GM18861 (cell line): Measurements from ENCODE around the gene INPP4A.

Experiments
- ATAC-seq: cut with Tn5 transposase; IDR thresholded peaks from one replicate; pipeline ENCODE4 v1.9.1; 2021; ENCODE audit not compliant: unreplicated experiment

Gene INPP4A

DNA sequence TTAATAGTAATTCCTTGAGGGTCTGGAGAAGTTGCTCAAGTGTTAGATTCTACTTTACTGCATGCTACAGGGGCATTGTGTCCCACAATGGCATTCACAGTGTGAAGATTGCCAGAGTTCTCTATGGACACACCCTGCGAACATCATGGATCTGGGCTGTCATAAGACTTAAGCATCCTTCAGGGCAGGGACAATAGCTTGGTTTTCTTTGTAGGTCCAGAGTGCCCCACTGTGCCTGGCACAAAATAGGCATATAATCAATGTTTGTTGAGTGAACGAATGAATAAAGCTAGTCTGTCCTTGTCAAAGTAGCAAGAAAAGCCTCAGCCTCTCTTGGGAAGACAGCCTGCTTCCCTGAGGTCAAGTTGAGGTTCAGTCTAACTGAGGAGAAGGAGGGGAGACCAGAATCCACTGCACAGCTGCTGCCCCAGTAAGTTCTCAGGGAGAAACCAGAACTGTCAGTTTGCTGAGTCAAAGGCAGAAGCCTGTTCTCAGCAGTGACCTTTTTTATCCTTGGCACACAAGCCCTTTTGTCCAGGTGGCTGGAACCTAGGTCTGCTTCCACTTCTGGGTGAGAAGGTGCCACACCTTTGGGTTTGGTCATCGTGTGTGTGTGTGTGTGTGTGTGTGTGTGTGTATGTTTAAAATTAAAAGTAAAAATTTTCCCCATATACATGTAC is 15.0 kb downstream of the INPP4A start:
- ATAC-seq: no peak

DNA sequence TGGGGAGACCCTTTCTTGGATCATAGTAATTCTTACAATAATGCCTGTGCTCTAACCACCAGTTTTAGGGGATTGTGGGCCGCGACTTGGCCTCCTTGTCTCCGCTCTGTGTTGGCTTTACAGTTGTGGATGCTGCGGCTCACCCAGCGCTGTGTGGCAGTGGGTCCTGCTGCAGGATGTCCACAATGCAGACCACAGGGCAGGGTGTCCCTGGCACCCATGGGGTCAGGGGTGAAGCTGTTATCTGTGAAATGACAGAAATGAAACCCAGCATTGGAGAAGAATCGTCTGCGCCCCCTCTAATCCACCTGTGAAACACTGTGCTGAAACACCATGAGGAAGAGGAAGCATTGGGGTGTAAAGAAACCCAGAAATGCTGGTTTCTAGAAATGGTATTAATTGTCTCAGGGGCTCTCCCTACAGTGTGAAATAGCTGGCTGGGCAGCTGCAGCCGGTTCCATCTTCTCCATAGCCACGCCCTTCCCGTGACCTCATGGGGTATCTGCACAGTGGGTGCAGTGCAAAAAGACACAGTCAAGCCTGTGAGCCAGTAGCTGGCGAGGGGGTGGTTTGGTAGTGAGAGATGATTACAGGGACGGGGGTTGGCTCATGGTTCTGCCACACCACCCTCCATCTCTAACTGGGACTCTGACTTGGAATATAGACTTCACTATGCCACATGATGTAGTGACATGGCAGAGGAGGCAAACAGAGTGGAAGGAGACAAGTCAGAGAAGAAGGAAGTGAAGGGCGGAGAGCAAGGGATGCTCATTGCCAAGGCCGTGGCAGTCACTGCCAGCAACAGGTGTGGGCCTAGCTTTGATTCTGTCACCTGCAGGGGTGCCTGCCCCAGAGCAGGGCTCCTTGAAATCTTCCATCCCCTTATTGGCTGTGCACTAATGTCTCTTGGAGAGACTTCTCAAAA is 16.2 kb downstream of the INPP4A start:
- ATAC-seq: peak; percentile 61

DNA sequence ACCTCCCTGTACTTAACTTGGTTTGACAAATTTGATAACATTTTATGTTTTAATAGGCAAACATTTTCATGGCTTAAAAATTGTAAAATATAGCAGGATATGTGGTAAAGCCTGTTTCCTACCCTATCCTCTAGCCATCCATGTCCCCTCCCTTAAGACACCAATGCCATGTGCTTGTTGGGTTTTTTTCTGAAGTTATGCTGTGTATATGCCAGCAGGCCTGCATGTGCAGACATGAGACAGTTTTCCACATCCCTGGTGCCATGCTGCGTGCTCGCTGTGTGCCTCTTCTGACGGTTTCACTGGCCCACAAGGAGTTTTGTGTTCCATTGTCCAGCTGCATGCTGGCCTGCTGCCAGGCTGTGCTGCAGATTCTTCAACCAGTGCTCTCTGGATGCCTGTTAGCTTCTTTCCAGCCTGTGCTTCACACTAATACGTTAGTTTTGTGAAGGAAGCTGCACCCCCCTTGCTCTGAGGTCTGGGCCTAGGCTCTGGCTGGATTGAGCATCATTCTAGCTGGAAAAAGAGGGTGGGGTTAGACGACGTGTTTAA is 16.9 kb downstream of the INPP4A start:
- no peak for ATAC-seq

DNA sequence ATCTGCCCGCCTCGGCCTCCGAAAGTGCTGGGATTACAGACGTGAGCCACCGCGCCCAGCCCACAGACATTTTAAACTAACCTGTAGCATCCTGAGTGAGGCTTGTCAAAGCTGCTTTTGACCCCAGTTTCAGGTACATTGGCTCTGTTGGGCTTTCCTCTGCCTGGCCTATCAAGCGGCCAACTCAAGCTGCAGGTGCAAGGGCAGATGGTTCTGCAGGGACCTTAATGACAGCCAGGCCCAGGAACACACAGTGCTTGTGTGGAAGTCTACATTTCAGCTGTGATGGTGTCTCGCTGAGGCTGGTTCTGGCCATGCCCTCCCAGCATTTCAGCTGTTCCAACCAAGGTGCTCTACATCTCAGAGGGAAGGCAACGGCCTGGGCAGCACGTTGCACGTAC is 18.4 kb downstream of the INPP4A start:
- no peak for ATAC-seq

DNA sequence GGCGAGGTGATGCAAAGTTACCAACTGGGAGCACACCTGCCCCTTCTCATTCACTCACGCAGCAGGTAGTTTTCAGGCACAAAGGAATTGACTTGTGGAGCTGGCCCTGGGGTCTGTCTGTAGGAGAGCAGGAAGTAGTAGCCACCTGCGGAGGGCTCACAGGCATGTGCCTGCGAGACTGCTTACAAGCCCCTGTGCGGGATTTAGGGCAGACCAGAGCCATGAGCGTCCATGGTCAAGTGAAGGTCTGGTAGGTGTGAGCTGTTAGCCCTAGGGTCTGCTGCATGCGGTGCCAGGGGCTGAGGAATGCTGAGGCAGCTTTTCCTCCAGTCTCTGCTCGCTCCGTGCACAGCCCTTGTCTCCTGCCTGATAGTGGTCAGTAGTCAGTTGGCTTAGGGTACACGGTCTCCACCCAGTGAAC is 18.9 kb downstream of the INPP4A start:
- ATAC-seq: no peak

DNA sequence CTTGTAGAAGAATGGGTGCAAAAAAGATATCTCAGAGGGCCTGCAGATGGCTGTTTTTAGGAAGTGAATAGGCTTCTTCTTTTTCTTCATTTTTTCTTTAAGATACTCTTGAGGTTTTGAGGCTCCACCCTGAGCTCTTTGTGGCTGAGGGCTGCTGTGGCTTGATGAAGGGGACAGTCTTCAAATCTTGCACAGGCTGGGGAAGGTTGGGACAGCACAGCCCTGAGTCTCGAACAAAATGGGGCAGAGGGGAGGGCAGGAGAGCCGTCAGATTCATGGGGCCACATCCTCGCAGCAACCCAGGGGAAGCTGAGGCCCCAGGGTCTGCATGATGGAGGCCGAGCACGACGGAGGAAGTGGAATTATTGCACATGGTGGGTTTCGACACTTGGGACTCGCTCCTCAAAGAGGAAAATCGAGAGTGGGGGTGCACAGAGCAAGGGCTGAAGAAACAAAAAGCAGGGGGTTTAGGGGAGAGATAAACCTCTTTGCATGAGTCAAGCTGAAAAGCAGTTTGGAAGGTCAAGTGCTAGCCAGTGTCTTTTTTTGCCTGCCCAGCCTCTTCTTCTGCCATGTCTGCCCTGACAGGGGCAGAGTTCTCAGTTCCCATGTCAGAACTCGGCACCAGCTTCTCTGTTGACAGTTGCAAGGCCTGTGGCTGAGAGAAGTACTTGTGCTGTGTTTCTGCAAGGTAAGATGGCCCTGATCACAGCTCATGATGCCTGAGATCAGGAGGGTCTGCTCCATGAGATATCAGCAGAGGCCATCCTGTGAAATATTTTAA is 19.5 kb downstream of the INPP4A start:
- ATAC-seq: no peak

DNA sequence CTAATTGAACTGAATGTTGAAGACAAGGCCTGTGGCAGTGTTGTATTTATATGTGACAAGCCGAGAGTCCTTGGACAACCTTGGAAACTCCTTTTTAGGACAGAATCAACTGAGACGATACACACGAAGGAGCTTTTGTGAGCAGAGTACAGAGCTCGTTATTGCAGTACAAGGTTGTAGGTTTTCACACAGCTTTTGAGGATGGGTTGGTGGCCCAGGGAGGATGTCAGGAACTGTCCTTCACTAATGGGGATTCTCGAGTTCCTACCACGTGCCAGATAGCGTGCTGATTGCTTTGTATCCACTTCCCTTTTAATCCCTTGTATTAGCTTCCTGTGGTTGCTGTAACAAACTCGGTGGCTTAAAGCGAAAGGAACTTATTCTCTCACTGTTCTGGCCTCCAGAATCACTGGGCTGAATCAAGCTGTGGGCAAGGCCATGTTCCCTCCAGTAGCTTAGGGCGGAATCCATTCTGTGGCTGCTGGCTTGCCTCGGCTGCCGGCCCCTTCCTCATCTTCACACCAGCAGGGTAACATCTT is 20.2 kb downstream of the INPP4A start:
- ATAC-seq: no peak

DNA sequence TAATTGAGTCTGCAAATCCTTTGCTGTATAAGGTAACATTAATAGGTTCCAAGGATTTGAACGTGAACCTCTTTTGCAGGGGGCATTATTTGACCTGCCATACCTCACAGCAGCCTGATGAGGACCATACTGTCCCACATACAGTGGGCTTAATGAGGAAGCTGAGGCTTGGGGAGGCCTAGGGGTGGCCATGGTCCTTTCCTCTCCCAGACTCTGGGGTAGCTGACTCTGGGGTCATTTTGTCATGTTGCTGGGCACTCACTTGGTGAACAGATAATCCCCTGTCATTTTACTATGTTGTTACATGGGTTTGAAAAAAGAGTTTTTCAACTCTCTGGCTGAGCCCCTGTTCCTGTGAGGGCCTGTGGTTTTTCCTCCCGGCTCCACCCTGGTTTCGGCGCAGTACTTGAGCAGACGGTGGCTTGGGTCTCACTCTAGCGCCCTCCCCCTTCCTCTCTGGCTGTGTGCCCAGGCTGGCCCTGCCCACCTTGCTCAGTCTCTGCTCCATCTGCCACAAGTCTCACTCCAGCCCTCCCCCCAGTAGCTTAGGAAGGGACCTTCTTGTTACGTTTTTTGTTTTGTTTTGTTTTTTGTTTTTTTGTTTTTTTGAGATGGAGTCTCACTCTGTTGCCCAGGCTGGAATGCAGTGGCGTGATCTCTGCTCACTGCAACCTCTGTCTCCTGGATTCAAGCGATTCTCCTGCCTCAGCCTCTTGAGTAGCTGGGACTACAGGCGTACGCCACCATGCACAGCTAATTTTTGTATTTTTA is 21.0 kb downstream of the INPP4A start:
- ATAC-seq: peak; percentile 23

DNA sequence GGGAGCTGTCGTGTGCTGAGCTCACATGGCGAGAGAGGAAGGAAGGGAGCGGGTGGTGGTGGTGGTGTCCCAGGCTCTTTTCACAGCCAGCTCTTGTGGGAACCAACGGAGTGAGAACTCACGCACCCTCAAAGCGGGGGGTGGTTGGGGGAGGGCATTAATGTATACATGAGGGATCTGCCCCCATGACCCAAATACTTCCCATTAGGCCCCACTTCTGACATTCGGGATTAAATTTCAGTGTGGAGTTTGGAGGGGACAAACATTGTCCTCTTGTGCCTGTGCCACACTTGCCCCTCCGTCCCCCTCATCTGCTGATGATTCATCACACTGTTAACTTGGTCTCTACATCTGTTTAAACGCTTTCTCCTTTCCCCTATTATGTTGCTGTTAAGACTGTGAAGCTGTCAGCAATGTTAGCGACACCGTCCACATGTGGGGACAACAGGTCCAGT is 22.5 kb downstream of the INPP4A start:
- ATAC-seq: no peak

DNA sequence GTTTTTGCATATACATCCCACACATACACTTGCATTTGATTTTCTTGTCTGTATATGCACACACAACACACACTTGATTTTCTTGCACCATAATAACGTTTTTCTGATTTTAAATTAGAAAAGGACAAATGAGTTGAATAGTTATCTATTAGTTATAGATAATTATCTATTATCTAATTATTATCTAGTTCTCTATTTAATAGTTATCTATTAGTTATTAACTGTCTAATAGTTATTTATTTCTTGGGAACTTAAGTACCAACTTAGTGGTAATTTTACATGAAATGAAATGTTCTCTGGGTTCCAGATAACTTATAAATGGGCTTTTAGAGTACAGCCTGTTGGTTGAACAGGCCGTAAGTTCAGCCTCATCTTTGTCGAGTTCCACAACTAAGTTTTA is 23.0 kb downstream of the INPP4A start:
- ATAC-seq: no peak

DNA sequence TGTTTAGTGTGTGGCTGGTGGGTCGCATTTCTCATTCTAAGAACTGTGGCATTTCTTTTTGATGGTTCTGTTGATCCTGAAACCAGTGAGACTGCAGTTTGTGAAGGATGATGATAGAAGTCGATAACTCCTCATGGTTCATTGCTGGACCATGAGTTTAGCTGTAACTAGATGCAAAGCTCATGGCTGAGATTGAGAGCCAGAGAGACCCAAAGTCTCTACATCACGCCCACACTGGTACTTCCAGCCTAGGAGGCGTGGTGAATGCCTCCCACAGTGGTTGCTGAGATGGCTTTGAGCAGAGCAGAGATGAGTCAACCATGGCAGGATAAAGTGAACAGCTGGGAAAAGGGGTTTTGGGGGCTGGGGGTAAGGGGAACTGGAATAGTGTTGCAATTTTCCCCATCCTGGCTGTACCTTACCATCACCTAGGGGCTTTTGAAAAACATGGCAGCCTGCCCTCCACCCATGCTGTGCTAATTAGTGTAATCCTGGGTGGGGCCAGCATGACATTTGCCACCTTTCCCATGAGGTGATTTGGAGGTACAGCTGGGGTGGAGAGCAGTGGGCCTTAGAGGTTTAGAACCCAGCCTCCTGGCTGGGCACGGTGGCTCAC is 24.1 kb downstream of the INPP4A start:
- ATAC-seq: peak; percentile 35

DNA sequence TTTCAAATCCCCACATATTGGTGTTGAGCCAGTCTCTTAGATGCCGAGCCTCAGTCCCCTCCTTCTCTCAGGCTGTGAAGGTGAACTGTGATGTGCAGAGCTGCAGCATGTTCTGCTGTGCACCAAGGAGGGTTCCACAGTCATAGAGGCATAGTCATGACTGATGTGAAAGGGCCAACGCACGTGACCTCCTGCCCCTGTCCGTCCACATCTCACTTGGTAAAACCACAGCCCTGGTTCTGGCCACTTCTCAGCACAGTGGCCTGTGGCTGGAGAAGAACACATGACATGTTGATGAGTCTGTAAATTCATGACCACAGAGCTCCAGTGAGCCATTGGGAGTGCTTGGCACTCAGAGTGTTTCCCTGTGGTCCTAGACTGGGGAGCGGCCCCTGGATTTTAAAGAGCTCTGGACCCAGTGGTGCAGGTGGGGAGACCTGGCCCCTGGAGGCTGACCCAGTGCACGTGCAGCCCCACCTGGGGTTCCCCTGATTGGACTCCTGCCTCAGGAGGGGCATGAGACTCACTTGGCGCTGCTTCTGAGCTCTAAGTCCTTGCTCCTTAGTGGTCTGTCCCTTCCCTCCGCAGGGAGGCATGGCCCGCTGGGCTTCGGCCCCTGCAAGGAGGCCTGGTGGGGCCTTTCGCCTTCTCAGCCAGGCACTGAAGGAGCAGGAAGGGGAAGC is 25.3 kb downstream of the INPP4A start:
- ATAC-seq: no peak

DNA sequence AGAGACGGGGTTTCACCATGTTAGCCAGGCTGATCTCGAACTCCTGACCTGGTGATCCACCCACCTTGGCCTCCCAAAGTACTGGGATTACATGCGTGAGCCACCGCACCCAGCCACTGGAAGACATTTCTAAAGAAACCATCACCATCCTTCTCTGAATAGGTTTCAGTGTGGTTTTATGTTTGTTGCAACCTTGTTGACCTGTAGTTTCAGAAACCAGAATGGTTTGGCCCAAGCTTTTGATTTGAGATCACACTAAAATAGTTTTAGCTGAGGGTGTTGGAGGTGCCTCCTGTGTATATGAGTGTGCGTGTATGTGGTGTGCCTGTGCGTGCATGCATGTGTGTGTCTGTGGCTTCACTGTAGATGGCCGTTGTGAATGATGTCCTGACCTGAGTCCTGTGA is 26.2 kb downstream of the INPP4A start:
- no peak for ATAC-seq

DNA sequence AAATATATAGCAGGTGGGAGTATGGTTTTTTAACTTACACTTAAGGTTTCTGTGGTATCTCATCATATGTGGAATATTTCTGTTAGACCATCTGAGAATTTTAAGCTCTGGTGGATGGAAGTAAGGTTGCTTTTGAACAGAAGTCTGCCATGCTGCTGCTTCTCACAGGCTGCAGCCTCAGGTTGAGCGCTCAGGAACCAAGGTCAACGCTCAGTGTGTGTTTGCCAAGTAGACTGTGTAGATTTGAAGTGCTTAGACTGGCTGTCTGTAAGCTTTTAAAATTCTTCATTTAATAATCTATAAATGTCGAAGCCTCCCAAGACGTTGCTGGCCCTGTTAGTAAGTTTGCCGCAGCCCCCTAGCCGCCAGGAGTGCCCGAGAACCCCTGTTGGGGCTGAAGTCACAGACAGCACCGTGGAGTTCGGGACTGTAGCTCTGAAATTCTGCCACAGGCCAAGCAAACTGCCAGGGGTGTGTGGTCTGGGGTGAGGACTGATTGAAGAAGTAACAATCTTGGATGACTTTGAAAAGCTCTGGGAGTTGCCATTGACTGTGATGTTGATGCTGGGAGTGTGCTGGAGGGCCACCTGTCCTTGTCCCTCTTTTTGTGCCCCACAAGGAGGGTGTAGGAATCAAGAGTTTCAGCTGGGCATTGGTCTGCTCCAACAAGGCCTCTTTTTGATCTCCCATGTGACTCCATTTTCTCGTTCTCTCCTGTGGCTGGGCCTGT is 26.9 kb downstream of the INPP4A start:
- ATAC-seq: no peak

DNA sequence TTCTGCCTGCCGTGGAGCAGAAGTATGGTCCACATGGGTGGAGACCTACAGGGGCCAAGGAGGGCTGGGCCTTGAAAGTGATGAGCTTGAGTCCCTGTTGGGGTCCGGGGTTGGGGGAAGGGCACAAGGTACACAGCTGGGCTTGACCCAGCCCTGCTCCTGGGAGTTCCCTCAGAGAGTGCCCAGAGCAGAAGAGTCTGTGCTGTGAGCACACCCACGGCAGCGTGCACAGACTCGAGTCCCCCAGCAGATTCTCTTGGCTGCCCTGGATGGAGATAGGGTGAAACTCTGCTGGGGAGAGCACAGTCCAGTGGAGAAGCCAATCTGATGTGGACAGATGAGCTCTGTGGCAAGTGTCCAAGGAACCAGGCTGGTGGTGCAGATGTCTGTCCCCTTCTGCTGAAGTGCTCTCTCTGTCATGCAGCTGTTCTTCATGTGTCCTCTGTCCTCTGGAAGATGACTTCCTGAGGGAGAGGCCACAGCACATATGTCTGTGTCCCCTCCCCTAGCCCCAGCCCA is 27.5 kb downstream of the INPP4A start:
- ATAC-seq: no peak

DNA sequence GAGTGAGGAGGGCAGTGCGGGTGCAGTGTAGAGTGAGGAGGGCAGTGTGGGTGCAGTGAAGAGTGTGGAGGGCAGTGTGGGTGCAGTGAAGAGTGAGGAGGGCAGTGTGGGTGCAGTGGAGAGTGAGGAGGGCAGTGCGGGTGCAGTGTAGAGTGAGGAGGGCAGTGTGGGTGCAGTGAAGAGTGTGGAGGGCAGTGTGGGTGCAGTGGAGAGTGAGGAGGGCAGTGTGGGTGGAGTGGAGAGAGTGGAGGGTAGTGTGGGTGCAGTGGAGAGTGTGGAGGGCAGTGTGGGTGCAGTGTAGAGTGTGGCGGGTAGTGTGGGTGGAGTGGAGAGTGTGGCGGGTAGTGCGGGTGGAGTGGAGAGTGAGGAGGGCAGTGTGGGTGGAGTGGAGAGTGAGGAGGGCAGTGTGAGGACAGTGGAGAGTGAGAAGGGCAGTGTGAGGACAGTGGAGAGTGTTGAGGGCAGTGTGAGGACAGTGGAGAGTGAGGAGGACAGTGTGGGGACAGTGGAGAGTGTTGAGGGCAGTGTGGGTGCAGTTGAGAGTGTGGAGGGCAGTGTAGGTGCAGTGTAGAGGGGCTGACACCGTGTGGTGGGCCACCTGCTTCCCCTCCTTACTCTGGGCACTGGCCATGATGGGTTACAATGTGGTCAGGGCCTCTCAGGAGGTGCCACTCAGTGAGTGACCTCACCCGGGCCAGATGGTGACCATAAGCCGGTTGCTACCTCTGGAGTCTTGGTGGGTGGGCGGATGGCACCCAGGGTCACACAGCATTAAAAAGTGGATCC is 28.5 kb downstream of the INPP4A start:
- no peak for ATAC-seq

DNA sequence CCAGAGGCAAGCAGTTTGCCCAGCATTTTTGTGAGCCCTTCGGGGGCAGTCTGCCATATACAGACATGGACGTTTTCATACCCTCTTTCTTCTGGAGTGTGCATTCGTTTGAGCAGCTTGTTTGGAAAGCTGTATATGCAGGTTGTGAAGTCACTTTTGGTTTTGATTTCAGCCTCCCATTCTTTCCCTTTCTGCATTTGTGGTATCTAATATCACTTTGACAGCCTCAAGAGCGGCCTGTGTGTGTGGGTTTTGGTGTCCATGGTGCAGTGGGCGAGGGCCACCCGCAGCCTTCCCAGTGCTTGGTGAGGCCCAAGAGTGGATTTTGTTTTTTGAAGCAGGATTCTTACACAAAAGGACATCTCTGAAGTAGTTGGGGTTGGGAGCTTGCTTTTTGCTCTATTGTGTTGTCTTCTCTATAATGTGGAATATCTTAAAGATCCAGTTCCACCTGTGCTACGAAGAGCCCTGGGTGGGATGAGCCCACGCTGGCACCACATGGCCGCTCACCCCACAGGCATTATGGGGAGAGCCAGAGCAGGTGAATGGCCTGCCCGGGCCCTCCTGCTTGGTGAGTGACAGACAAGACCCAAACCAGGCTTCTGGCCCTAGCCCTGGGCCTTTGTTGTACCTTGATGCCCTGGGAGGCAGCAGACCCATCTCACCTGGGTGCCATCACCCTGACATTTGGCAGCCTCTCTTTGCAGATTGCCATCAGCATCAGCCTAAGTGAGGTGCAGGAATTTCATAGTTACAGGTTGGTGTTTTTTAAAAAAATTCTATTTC is 29.5 kb downstream of the INPP4A start:
- ATAC-seq: no peak
